Measurements from ENCODE around the gene GPR137B. TPM values are rescaled to one million over a fixed set of nuclear protein-coding genes. Genes with fewer than 3 reads are reported as not detected.

GPR137B gene
- total RNA-seq, 1 experiment from 2014 or later = 7.1 TPM

DNA sequence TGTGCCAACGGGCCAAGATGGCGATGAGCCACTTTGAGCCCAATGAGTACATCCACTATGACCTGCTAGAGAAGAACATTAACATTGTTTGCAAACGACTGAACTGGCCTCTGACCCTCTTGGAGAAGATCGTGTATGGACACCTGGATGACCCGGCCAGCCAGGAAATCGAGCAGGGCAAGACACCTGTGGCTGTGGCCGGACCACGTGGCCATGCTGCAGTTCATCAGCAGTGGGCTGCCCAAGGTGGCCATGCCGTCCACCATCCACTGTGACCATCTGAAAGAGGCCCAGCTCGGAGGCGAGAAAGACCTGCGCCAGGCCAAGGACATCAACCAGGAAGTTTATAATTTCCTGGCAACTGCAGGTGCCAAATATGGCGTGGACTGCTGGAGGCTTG is 32.2 kb upstream of the GPR137B start:
- H3K9me3 ChIP-seq (ENCODE audit: low read depth, low read length, poor library complexity, severe bottlenecking) = no peaks in the 10 kb centered on the region
- no peak overlapping the region for H3K4me3 ChIP-seq (ENCODE audit: low read depth, low read length, poor library complexity, severe bottlenecking)
- no peaks in the 10 kb centered on the region for H3K36me3 ChIP-seq (ENCODE audit: insufficient read depth, low read length, poor library complexity, severe bottlenecking)
- H3K27ac ChIP-seq (ENCODE audit: low read depth, low read length, poor library complexity, severe bottlenecking) = no peak overlapping the region
- ChIA-PET CTCF (no interaction called here), POLR2A (ENCODE audit: low non-redundant PET) (no interaction called here)
- no TSS peak for BruUV-seq (replicated peaks)
- no peaks in the 10 kb centered on the region for H3K4me1 ChIP-seq (ENCODE audit: insufficient read depth, low read length, poor library complexity, severe bottlenecking)
- no peak for DNase-seq (ENCODE audit: low spot score)
- H3K27me3 ChIP-seq (replicated peaks; ENCODE audit: insufficient read depth, low read depth, low read length, poor library complexity) = no peaks in the 10 kb centered on the region
- TF ChIP-seq EZH2 (IDR thresholded peaks at IDR 0.05; ENCODE audit: borderline replicate concordance, low read depth, low read length, poor library complexity, severe bottlenecking) = no peak
- TF ChIP-seq, protein P1, sequence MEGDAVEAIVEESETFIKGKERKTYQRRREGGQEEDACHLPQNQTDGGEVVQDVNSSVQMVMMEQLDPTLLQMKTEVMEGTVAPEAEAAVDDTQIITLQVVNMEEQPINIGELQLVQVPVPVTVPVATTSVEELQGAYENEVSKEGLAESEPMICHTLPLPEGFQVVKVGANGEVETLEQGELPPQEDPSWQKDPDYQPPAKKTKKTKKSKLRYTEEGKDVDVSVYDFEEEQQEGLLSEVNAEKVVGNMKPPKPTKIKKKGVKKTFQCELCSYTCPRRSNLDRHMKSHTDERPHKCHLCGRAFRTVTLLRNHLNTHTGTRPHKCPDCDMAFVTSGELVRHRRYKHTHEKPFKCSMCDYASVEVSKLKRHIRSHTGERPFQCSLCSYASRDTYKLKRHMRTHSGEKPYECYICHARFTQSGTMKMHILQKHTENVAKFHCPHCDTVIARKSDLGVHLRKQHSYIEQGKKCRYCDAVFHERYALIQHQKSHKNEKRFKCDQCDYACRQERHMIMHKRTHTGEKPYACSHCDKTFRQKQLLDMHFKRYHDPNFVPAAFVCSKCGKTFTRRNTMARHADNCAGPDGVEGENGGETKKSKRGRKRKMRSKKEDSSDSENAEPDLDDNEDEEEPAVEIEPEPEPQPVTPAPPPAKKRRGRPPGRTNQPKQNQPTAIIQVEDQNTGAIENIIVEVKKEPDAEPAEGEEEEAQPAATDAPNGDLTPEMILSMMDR (conservative IDR thresholded peaks at IDR 0.05; ENCODE audit: low read depth, low read length) = no peak
- intact Hi-C loops (cut with micrococcal nuclease; ENCODE audit: unreplicated experiment) = no loop called here

DNA sequence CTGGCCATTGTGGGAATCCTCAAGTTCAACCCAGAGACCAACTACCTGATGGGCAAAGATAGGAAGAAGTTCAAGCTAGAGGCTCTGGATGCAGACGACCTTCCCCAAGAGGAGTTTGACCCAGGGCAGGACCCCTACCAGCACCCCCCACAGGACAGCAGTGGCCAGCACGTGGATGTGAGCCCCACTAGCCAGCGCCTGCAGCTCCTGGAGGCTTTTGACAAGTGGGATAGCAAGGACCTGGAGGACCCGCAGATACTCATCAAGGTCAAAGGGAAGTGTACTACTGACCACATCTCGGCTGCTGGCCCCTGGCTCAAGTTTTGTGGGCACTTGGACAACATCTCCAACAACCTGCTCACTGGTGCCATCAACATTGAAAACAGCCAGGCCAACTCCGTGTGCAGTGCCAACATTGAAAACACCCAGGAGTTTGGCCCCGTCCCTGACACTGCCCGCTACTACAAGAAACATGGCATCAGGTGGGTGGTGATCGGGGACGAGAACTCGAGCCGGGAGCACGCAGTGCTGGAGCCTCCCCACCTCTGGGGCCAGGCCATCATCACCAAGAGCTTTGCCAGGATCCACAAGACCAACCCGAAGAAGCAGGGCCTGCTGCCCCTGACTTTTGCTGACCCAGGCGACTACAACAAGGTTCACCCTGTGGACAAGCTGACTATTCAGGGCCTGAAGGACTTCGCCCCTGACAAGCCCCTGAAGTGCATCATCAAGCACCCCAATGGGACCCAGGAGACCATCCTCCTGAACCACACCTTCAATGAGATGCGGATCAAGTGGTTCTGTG is 30.6 kb upstream of the GPR137B start:
- H3K27ac ChIP-seq (ENCODE audit: low read depth, low read length, poor library complexity, severe bottlenecking) = no peak overlapping the region
- no peak for DNase-seq (ENCODE audit: low spot score)
- H3K27me3 ChIP-seq (replicated peaks; ENCODE audit: insufficient read depth, low read depth, low read length, poor library complexity) = no peaks in the 10 kb centered on the region
- BruUV-seq (replicated peaks) = no TSS peak
- no peaks in the 10 kb centered on the region for H3K36me3 ChIP-seq (ENCODE audit: insufficient read depth, low read length, poor library complexity, severe bottlenecking)
- no peaks in the 10 kb centered on the region for H3K9me3 ChIP-seq (ENCODE audit: low read depth, low read length, poor library complexity, severe bottlenecking)
- CTCF ChIA-PET = no interaction called here
- intact Hi-C loops (cut with micrococcal nuclease; ENCODE audit: unreplicated experiment) = no loop called here
- POLR2A ChIA-PET (ENCODE audit: low non-redundant PET) = no interaction called here
- no peak overlapping the region for H3K4me3 ChIP-seq (ENCODE audit: low read depth, low read length, poor library complexity, severe bottlenecking)
- TF ChIP-seq, protein P1 (conservative IDR thresholded peaks at IDR 0.05; ENCODE audit: low read depth, low read length) = no peak
- no peak for TF ChIP-seq EZH2 (IDR thresholded peaks at IDR 0.05; ENCODE audit: borderline replicate concordance, low read depth, low read length, poor library complexity, severe bottlenecking)
- no peaks in the 10 kb centered on the region for H3K4me1 ChIP-seq (ENCODE audit: insufficient read depth, low read length, poor library complexity, severe bottlenecking)

- Histone ChIP-seq H3K9me3 (ENCODE audit: low read depth, low read length, poor library complexity, severe bottlenecking) (no peaks in the 10 kb centered on the region), H3K27me3 (replicated peaks; ENCODE audit: insufficient read depth, low read depth, low read length, poor library complexity) (no peaks in the 10 kb centered on the region), H3K4me3 (ENCODE audit: low read depth, low read length, poor library complexity, severe bottlenecking) (no peak overlapping the region), H3K27ac (ENCODE audit: low read depth, low read length, poor library complexity, severe bottlenecking) (no peak overlapping the region), H3K36me3 (ENCODE audit: insufficient read depth, low read length, poor library complexity, severe bottlenecking) (no peaks in the 10 kb centered on the region), H3K4me1 (ENCODE audit: insufficient read depth, low read length, poor library complexity, severe bottlenecking) (no peaks in the 10 kb centered on the region)
- ChIA-PET POLR2A (ENCODE audit: low non-redundant PET) (no interaction called here), CTCF (no interaction called here)
- DNase-seq (ENCODE audit: low spot score) = no peak
- BruUV-seq (replicated peaks) = no TSS peak
- TF ChIP-seq, protein P1 (conservative IDR thresholded peaks at IDR 0.05; ENCODE audit: low read depth, low read length) = no peak
- TF ChIP-seq EZH2 (IDR thresholded peaks at IDR 0.05; ENCODE audit: borderline replicate concordance, low read depth, low read length, poor library complexity, severe bottlenecking) = no peak
- intact Hi-C loops (cut with micrococcal nuclease; ENCODE audit: unreplicated experiment) = no loop called here
Measured at GRCh38 chr1:236112332-236112627, 30.1 kb upstream of the GPR137B start.

Data from A673 (cell line).